ENCODE results near the gene SERPINE1. TPM values are rescaled to one million over a fixed set of nuclear protein-coding genes. Genes with fewer than 3 reads are reported as not detected.

SERPINE1 gene
- total and polyA plus RNA-seq, 2 of the 13 experiments (the other 11 are each of a cell fraction or from before 2014, with no cell fraction given): 21.2 to 1,576 TPM

DNA sequence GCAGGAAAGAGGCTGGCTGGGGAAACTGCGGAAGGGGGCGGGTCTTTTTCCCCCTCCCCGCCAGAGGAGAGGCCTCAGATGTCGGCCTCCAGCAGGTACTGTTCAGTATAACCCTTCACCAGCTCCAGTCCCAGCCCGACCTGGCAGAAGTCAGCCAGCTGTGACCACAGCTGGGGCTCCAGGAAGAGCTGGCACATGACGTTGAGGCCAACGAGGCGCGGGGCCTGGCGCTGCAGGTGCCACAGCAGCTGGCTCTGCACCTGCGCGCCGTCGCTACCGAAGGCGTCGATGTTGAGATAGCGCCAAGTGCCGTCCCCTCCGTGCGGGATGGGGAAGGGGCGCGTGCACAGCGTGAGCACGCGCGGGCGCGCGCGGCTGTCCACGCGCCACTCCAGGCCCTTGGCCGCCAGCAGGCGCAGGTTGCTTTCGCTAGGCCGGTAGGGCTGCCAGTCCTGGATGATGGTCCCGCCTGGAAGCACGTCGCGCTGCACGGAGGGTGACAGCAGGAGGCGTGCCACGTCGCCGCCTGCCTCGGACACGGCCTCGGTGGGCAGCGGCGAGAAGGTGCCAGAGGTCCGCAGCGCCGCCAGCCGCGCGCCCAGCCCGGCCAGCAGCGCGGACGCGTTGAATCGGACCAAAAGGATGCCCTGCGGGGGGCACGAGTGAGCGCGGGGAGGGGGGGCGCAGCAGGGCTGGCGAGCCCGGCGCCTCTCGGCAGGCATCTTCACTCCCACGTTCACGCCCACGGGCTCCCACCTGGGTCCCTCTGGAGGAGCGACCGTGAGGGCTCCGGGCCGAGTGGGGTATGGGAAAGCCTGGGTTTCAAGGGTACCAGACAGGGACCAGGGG is 45.3 kb downstream of the SERPINE1 start (continued):
- TF ChIP-seq TCF7 (IDR thresholded peaks at IDR 0.05; ENCODE audit: low read depth) (no peak), ZNF607 (CRISPR knock-in tag; IDR thresholded peaks at IDR 0.05; ENCODE audit: borderline replicate concordance) (no peak), ARID2 (CRISPR knock-in tag; IDR thresholded peaks at IDR 0.05; ENCODE audit: borderline replicate concordance) (no peak), JUN (CRISPR knock-in tag; IDR thresholded peaks at IDR 0.05) (no peak), XBP1 (CRISPR knock-in tag; IDR thresholded peaks at IDR 0.05) (no peak), CHCHD3 (CRISPR knock-in tag; IDR thresholded peaks at IDR 0.05) (0 out of 2 replicates have a peak, but pooled peaks have one; percentile 2), RBFOX2 (IDR thresholded peaks at IDR 0.05; ENCODE audit: low read depth, low read length) (no peak)
- TF ChIP-seq, protein P1, sequence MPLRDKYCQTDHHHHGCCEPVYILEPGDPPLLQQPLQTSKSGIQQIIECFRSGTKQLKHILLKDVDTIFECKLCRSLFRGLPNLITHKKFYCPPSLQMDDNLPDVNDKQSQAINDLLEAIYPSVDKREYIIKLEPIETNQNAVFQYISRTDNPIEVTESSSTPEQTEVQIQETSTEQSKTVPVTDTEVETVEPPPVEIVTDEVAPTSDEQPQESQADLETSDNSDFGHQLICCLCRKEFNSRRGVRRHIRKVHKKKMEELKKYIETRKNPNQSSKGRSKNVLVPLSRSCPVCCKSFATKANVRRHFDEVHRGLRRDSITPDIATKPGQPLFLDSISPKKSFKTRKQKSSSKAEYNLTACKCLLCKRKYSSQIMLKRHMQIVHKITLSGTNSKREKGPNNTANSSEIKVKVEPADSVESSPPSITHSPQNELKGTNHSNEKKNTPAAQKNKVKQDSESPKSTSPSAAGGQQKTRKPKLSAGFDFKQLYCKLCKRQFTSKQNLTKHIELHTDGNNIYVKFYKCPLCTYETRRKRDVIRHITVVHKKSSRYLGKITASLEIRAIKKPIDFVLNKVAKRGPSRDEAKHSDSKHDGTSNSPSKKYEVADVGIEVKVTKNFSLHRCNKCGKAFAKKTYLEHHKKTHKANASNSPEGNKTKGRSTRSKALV (CRISPR knock-in tag; IDR thresholded peaks at IDR 0.05): peak; percentile 65; the same call in 1 of the 2 replicates
- TF ChIP-seq, protein P2, sequence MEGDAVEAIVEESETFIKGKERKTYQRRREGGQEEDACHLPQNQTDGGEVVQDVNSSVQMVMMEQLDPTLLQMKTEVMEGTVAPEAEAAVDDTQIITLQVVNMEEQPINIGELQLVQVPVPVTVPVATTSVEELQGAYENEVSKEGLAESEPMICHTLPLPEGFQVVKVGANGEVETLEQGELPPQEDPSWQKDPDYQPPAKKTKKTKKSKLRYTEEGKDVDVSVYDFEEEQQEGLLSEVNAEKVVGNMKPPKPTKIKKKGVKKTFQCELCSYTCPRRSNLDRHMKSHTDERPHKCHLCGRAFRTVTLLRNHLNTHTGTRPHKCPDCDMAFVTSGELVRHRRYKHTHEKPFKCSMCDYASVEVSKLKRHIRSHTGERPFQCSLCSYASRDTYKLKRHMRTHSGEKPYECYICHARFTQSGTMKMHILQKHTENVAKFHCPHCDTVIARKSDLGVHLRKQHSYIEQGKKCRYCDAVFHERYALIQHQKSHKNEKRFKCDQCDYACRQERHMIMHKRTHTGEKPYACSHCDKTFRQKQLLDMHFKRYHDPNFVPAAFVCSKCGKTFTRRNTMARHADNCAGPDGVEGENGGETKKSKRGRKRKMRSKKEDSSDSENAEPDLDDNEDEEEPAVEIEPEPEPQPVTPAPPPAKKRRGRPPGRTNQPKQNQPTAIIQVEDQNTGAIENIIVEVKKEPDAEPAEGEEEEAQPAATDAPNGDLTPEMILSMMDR (CRISPR knock-in tag; IDR thresholded peaks at IDR 0.05): peak; percentile 44
- TF ChIP-seq, protein P3, sequence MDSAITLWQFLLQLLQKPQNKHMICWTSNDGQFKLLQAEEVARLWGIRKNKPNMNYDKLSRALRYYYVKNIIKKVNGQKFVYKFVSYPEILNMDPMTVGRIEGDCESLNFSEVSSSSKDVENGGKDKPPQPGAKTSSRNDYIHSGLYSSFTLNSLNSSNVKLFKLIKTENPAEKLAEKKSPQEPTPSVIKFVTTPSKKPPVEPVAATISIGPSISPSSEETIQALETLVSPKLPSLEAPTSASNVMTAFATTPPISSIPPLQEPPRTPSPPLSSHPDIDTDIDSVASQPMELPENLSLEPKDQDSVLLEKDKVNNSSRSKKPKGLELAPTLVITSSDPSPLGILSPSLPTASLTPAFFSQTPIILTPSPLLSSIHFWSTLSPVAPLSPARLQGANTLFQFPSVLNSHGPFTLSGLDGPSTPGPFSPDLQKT (CRISPR knock-in tag; IDR thresholded peaks at IDR 0.05; ENCODE audit: borderline replicate concordance): no peak

Data from HepG2 (cell line).